H9 (cell line): ENCODE results near the gene DIP2C. TPM values are rescaled to one million over a fixed set of nuclear protein-coding genes. Genes with fewer than 3 reads are reported as not detected.

Experiments
- DNase-seq: peaks from one replicate; pipeline ENCODE4 v3.0.0-alpha.2; 2017
- H2AFZ ChIP-seq: one replicate; pipeline ENCODE4 v1.6.1; 2013; ENCODE audit warnings: mild to moderate bottlenecking, low read length, control low read depth, moderate library complexity
- H2AK5ac ChIP-seq: 2 replicates; pipeline ENCODE4 v1.6.1; 2013; ENCODE audit warnings: low read length, control low read depth, mixed read lengths; ENCODE audit not compliant: insufficient read length
- H2BK120ac ChIP-seq: one replicate; pipeline ENCODE4 v1.6.1; 2013; ENCODE audit warnings: low read depth, mild to moderate bottlenecking, low read length, control low read depth, inconsistent platforms; ENCODE audit not compliant: poor library complexity, severe bottlenecking
- H2BK12ac ChIP-seq: 2 replicates; pipeline ENCODE4 v1.6.1; 2013; ENCODE audit warnings: low read length, control low read depth, mixed read lengths, low read depth; ENCODE audit not compliant: insufficient read length
- H2BK15ac ChIP-seq: 2 replicates; pipeline ENCODE4 v1.6.1; 2013; ENCODE audit warnings: low read depth, low read length, control low read depth
- H2BK20ac ChIP-seq: one replicate; pipeline ENCODE4 v1.6.1; 2013; ENCODE audit warnings: low read depth, mild to moderate bottlenecking, low read length, control low read depth, inconsistent platforms; ENCODE audit not compliant: poor library complexity, severe bottlenecking
- H2BK5ac ChIP-seq: 2 replicates; pipeline ENCODE4 v1.6.1; 2013; ENCODE audit warnings: low read length, control low read depth, mixed read lengths; ENCODE audit not compliant: insufficient read length
- H3K14ac ChIP-seq: 2 replicates; pipeline ENCODE4 v1.6.1; 2013; ENCODE audit warnings: low read length, control low read depth; ENCODE audit not compliant: insufficient read depth
- H3K18ac ChIP-seq: 2 replicates; pipeline ENCODE4 v1.6.1; 2013; ENCODE audit warnings: low read depth, mild to moderate bottlenecking, mixed read lengths, low read length, control low read depth; ENCODE audit not compliant: insufficient read length
- H3K23ac ChIP-seq: 2 replicates; pipeline ENCODE4 v1.6.1; 2013; ENCODE audit warnings: low read length, control low read depth, mixed read lengths, low read depth; ENCODE audit not compliant: insufficient read length
- H3K23me2 ChIP-seq: 2 replicates; pipeline ENCODE4 v1.6.1; 2013; ENCODE audit warnings: low read depth, mild to moderate bottlenecking, mixed read lengths, low read length, control low read depth; ENCODE audit not compliant: insufficient read length, poor library complexity, severe bottlenecking
- H3K27ac ChIP-seq: 2 replicates; pipeline ENCODE4 v1.5.1; 2013; ENCODE audit warnings: low read length, control low read depth, mixed read lengths, low read depth; ENCODE audit not compliant: insufficient read length
- H3K27me3 ChIP-seq: 2 replicates; pipeline ENCODE4 v1.6.1; 2013; ENCODE audit warnings: low read length, control low read depth, inconsistent platforms; ENCODE audit not compliant: insufficient read depth
- H3K4ac ChIP-seq: 2 replicates; pipeline ENCODE4 v1.6.1; 2013; ENCODE audit warnings: low read depth, mild to moderate bottlenecking, control low read depth, inconsistent platforms, low read length, moderate library complexity
- H3K4me1 ChIP-seq: 2 replicates; pipeline ENCODE4 v1.6.1; 2013; ENCODE audit warnings: low read length, control low read depth, inconsistent platforms; ENCODE audit not compliant: insufficient read depth
- H3K4me2 ChIP-seq: 2 replicates; pipeline ENCODE4 v1.6.1; 2013; ENCODE audit warnings: low read length, control low read depth, mixed read lengths; ENCODE audit not compliant: insufficient read length, insufficient read depth
- H3K56ac ChIP-seq: 2 replicates; pipeline ENCODE4 v1.6.1; 2013; ENCODE audit warnings: low read depth, mild to moderate bottlenecking, mixed read lengths, low read length, control low read depth; ENCODE audit not compliant: insufficient read length
- H3K79me1 ChIP-seq: 2 replicates; pipeline ENCODE4 v1.6.1; 2013; ENCODE audit warnings: low read depth, mild to moderate bottlenecking, moderate library complexity, low read length, control low read depth, inconsistent platforms; ENCODE audit not compliant: insufficient read depth, poor library complexity, severe bottlenecking
- H3K79me2 ChIP-seq: 2 replicates; pipeline ENCODE4 v1.6.1; 2013; ENCODE audit warnings: low read length, control low read depth, inconsistent platforms; ENCODE audit not compliant: insufficient read depth
- H3K9ac ChIP-seq: 2 replicates; pipeline ENCODE4 v1.6.1; 2013; ENCODE audit warnings: low read length, control low read depth, mixed read lengths; ENCODE audit not compliant: insufficient read length; ENCODE audit errors: extremely low read depth
- H3K9me3 ChIP-seq: one replicate; pipeline ENCODE4 v1.6.1; 2013; ENCODE audit warnings: low read depth, low read length, inconsistent platforms; ENCODE audit not compliant: control insufficient read depth
- H3T11ph ChIP-seq: one replicate; pipeline ENCODE4 v1.6.1; 2013; ENCODE audit warnings: mild to moderate bottlenecking, low read length, control low read depth, inconsistent platforms
- H4K20me1 ChIP-seq: one replicate; pipeline ENCODE4 v1.6.1; 2013; ENCODE audit not compliant: control insufficient read depth, insufficient read length, insufficient read depth
- H4K5ac ChIP-seq: 2 replicates; pipeline ENCODE4 v1.6.1; 2013; ENCODE audit warnings: low read depth, mild to moderate bottlenecking, mixed read lengths, low read length, control low read depth; ENCODE audit not compliant: insufficient read length
- H4K8ac ChIP-seq: replicated peaks from 2 replicates; pipeline ENCODE4 v1.6.1; 2013; ENCODE audit warnings: low read length, control low read depth, mixed read lengths, low read depth; ENCODE audit not compliant: insufficient read length
- H4K91ac ChIP-seq: 2 replicates; pipeline ENCODE4 v1.6.1; 2013; ENCODE audit warnings: low read depth, mild to moderate bottlenecking, moderate library complexity, mixed read lengths, low read length, control low read depth; ENCODE audit not compliant: insufficient read length
- H3K27ac Mint-ChIP-seq, 3 experiments: 2 replicates in 2 of 3; 3 replicates in 1 of 3; pipeline ENCODE4 v1.8.0; 2020 to 2021; ENCODE audit warnings: mixed read lengths in 3 of 3, mild to moderate bottlenecking in 1 of 3, moderate library complexity in 1 of 3
- H3K27me3 Mint-ChIP-seq: 2 replicates; pipeline ENCODE4 v1.8.0; 2021; ENCODE audit warnings: low read depth, mild to moderate bottlenecking, moderate library complexity, mixed read lengths
- H3K36me3 Mint-ChIP-seq, 3 experiments: 2 replicates in 2 of 3; 3 replicates in 1 of 3; pipeline ENCODE4 v1.8.0; 2020 to 2021; ENCODE audit warnings: low read depth in 3 of 3, mixed read lengths in 3 of 3; ENCODE audit not compliant: insufficient read depth in 1 of 3
- H3K4me1 Mint-ChIP-seq, 2 experiments: 2 replicates each; pipeline ENCODE4 v1.8.0; 2020; ENCODE audit warnings: mixed read lengths in 2 of 2
- H3K4me3 Mint-ChIP-seq, 2 experiments: 2 replicates in 1 of 2; 3 replicates in 1 of 2; pipeline ENCODE4 v1.8.0; 2020 to 2021; ENCODE audit warnings: mild to moderate bottlenecking in 2 of 2, mixed read lengths in 2 of 2, moderate library complexity in 1 of 2
- H3K9me3 Mint-ChIP-seq, 2 experiments: 2 replicates in 1 of 2; 3 replicates in 1 of 2; pipeline ENCODE4 v1.8.0; 2020; ENCODE audit warnings: mild to moderate bottlenecking in 2 of 2, mixed read lengths in 2 of 2, moderate library complexity in 1 of 2
- CTCF ChIP-seq: fragments of 200-600 bp; sonication (generic); conservative IDR thresholded peaks from 3 replicates; pipeline ENCODE4 v1.8.0; 2021; ENCODE audit warnings: antibody characterized with exemption, mild to moderate bottlenecking
- WGBS: extraction: QIAGEN DNeasy Blood & Tissue Kit; methylation state at CpG from one replicate; pipeline ENCODE4 v1.1.7; 2013; ENCODE audit warnings: missing lambda C conversion rate, low lambda C conversion rate, mixed read lengths; ENCODE audit not compliant: insufficient read length; ENCODE audit errors: extremely low coverage; 5-methylcytosine and 5-hydroxymethylcytosine counted together
- total RNA-seq: library from RNA; stranded (reverse); gene quantifications from 2 replicates; pipeline ENCODE4 v1.2.1, GENCODE V29; 2021

Gene DIP2C
- total RNA-seq, 1 experiment from 2014 or later, result 7.9 TPM

GRCh38 chr10:563827-564226 is 125.6 kb downstream of the DIP2C start:
- no peaks in the 10 kb centered on the region; the same call in 1 of the 2 replicates for H3K4me1 ChIP-seq
- H2AK5ac ChIP-seq, result no peak overlapping the region
- H3K27ac ChIP-seq, result no peak overlapping the region
- no peak overlapping the region for H2BK5ac ChIP-seq
- H3K23ac ChIP-seq, result no peak overlapping the region
- no peaks in the 10 kb centered on the region; the same call in 1 of the 2 replicates for H3K79me2 ChIP-seq
- no peak overlapping the region; the same call in 1 of the 2 replicates for H3K14ac ChIP-seq
- H2AFZ ChIP-seq, result no peak overlapping the region
- Mint-ChIP-seq H3K27me3 (peaks cover 2% of the 10 kb centered on the region; the same call in 1 of the 2 replicates), H3K27ac (no peak overlapping the region), H3K9me3 (peaks cover 13 to 19% of the 10 kb centered on the region in 2 experiments; a peak in 4 of 5 replicates), H3K36me3 (peaks cover 13 to 19% (median 14%) of the 10 kb centered on the region in 3 experiments), H3K4me3 (no peak overlapping the region), H3K4me1 (peaks cover 15 to 19% of the 10 kb centered on the region in 2 experiments)
- DNase-seq, result no peak
- no peak overlapping the region for H3K4me2 ChIP-seq
- H3T11ph ChIP-seq, result no peak overlapping the region
- H2BK20ac ChIP-seq, result no peak overlapping the region
- no peak overlapping the region for H4K5ac ChIP-seq
- H2BK12ac ChIP-seq, result no peak overlapping the region
- no peak for TF ChIP-seq CTCF
- no peak overlapping the region for H3K9ac ChIP-seq
- no peak overlapping the region for H2BK15ac ChIP-seq
- H3K18ac ChIP-seq, result no peak overlapping the region
- no peaks in the 10 kb centered on the region for H3K9me3 ChIP-seq
- no peak overlapping the region for H3K56ac ChIP-seq
- H3K23me2 ChIP-seq, result no peaks in the 10 kb centered on the region
- no peaks in the 10 kb centered on the region for H4K20me1 ChIP-seq
- no CpG with 5 or more reads among the region's 5 CpGs for WGBS
- H3K27me3 ChIP-seq, result no peaks in the 10 kb centered on the region
- peaks cover 5% of the 10 kb centered on the region for H3K79me1 ChIP-seq
- H3K4ac ChIP-seq, result no peak overlapping the region
- no peak overlapping the region for H2BK120ac ChIP-seq
- H4K8ac ChIP-seq, result no peak overlapping the region
- no peak overlapping the region for H4K91ac ChIP-seq
